Loucy (cell line): ENCODE measurements around the gene MPPE1.

Source experiments
- H2AFZ ChIP-seq: fragments of 200-600 bp; sonication (generic); 2 replicates; pipeline ENCODE4 v1.6.0; 2016; ENCODE audit warnings: antibody characterized with exemption, mild to moderate bottlenecking, low read length, moderate library complexity
- H3F3A ChIP-seq: fragments of 200-600 bp; 2 replicates; pipeline ENCODE4 v1.6.0; 2016; ENCODE audit warnings: antibody characterized with exemption, low read depth, mild to moderate bottlenecking
- H3K27me3 ChIP-seq: fragments of 200-600 bp; sonication (generic); 2 replicates; pipeline ENCODE4 v1.6.1; 2014; ENCODE audit warnings: low read length, mild to moderate bottlenecking; ENCODE audit not compliant: insufficient read depth, poor library complexity, severe bottlenecking
- H3K36me3 ChIP-seq: fragments of 200-600 bp; sonication (generic); 2 replicates; pipeline ENCODE4 v1.6.1; 2016; ENCODE audit warnings: low read length; ENCODE audit not compliant: insufficient read depth
- H3K4me1 ChIP-seq: fragments of 200-600 bp; sonication (generic); 2 replicates; pipeline ENCODE4 v1.5.1; 2014; ENCODE audit warnings: low read length, mild to moderate bottlenecking; ENCODE audit not compliant: insufficient read depth, poor library complexity, severe bottlenecking
- H3K4me2 ChIP-seq: fragments of 200-600 bp; sonication (generic); 2 replicates; pipeline ENCODE4 v1.6.0; 2014; ENCODE audit warnings: antibody characterized with exemption, low read length, low read depth, mild to moderate bottlenecking; ENCODE audit not compliant: poor library complexity, severe bottlenecking
- H3K4me3 ChIP-seq: fragments of 200-600 bp; sonication (generic); 2 replicates; pipeline ENCODE4 v1.5.1; 2014; ENCODE audit warnings: low read length, mild to moderate bottlenecking, mixed read lengths; ENCODE audit not compliant: poor library complexity, severe bottlenecking
- H3K79me2 ChIP-seq: fragments of 200-600 bp; sonication (generic); 2 replicates; pipeline ENCODE4 v1.6.1; 2014; ENCODE audit warnings: low read length; ENCODE audit not compliant: insufficient read depth
- H3K9ac ChIP-seq: fragments of 200-600 bp; sonication (generic); 2 replicates; pipeline ENCODE4 v1.6.0; 2014; ENCODE audit warnings: mild to moderate bottlenecking, low read depth, low read length, moderate library complexity; ENCODE audit not compliant: poor library complexity, severe bottlenecking
- H3K9me2 ChIP-seq: fragments of 200-600 bp; sonication (generic); replicated peaks from 2 replicates; pipeline ENCODE4 v1.6.1; 2016; ENCODE audit warnings: low read depth, low read length, mixed read lengths
- H3K9me3 ChIP-seq: fragments of 200-600 bp; sonication (generic); 2 replicates; pipeline ENCODE4 v1.6.1; 2014; ENCODE audit warnings: mild to moderate bottlenecking, antibody characterized with exemption, low read length, low read depth; ENCODE audit not compliant: insufficient read depth
- H4K20me1 ChIP-seq: fragments of 200-600 bp; sonication (generic); 2 replicates; pipeline ENCODE4 v1.6.0; 2014; ENCODE audit warnings: antibody characterized with exemption, low read length, mild to moderate bottlenecking; ENCODE audit not compliant: insufficient read depth, poor library complexity, severe bottlenecking
- EZH2phosphoT487 ChIP-seq: fragments of 200-600 bp; IDR thresholded peaks from 2 replicates; pipeline ENCODE4 v1.6.1; 2018; ENCODE audit warnings: antibody characterized with exemption, mild to moderate bottlenecking, moderate library complexity, borderline replicate concordance
- TF ChIP-seq, protein P1 (sequence below): fragments of 200-600 bp; sonication (generic); conservative IDR thresholded peaks from 2 replicates; pipeline ENCODE4 v1.5.1; 2014; ENCODE audit warnings: mild to moderate bottlenecking, antibody characterized with exemption, low read length

The MPPE1 gene

DNA sequence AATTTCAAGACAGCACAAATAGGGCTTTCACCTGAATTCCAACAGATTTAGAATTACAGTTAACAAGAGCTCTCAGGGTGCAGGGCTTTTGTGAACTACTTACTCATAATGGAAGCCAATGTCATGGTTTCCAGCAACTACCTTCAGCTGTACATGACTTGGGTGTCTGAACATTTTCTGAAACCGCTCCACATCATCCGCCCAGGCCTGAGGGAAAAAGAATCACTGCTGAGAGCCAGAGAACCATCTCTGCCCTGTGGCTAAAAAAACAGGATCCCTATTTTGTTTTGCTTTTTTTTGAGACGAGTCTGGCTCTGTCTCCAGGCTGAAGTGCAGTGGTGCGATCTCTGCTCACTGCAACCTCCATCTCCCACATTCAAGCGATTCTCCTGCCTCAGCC lies 18.8 kb downstream of the MPPE1 start:
- no peaks in the 10 kb centered on the region for H3K9me3 ChIP-seq
- no peaks in the 10 kb centered on the region for H4K20me1 ChIP-seq
- H3K4me1 ChIP-seq = no peaks in the 10 kb centered on the region
- H3K36me3 ChIP-seq = no peaks in the 10 kb centered on the region; the same call in 1 of the 2 replicates
- no peaks in the 10 kb centered on the region for H3K27me3 ChIP-seq
- no peaks in the 10 kb centered on the region for H3K79me2 ChIP-seq
- H3K9ac ChIP-seq = no peak overlapping the region
- no peaks in the 10 kb centered on the region for H3F3A ChIP-seq
- no peak overlapping the region for H2AFZ ChIP-seq
- TF ChIP-seq, protein P1, sequence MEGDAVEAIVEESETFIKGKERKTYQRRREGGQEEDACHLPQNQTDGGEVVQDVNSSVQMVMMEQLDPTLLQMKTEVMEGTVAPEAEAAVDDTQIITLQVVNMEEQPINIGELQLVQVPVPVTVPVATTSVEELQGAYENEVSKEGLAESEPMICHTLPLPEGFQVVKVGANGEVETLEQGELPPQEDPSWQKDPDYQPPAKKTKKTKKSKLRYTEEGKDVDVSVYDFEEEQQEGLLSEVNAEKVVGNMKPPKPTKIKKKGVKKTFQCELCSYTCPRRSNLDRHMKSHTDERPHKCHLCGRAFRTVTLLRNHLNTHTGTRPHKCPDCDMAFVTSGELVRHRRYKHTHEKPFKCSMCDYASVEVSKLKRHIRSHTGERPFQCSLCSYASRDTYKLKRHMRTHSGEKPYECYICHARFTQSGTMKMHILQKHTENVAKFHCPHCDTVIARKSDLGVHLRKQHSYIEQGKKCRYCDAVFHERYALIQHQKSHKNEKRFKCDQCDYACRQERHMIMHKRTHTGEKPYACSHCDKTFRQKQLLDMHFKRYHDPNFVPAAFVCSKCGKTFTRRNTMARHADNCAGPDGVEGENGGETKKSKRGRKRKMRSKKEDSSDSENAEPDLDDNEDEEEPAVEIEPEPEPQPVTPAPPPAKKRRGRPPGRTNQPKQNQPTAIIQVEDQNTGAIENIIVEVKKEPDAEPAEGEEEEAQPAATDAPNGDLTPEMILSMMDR = no peak
- no peak for TF ChIP-seq EZH2phosphoT487
- H3K4me2 ChIP-seq = no peak overlapping the region
- H3K9me2 ChIP-seq = no peaks in the 10 kb centered on the region
- H3K4me3 ChIP-seq = no peak overlapping the region

DNA sequence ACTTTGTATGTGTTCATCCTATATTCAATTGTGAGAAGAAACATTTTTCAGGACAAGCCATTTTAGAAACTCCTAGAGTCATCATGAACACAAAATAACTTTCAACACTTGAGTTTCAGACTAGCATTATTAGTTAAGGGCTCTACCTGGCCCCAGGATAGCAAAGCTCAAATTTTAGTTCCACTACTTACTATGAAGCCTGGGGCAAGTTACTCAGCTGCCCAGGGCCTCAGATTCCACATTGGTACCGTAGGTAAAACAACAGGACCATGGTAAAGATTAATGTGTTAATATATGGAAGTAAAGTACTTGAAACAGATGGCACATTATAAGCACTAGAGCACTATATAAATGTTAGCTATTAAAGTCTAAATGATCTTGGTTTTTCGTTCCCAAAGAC lies 19.4 kb downstream of the MPPE1 start:
- Histone ChIP-seq H3K9ac (no peak overlapping the region), H2AFZ (no peak overlapping the region), H3K4me2 (no peak overlapping the region), H3K79me2 (no peaks in the 10 kb centered on the region), H3K4me1 (no peaks in the 10 kb centered on the region), H3K4me3 (no peak overlapping the region), H3K36me3 (no peaks in the 10 kb centered on the region; the same call in 1 of the 2 replicates), H3F3A (no peaks in the 10 kb centered on the region), H3K9me2 (no peaks in the 10 kb centered on the region), H4K20me1 (no peaks in the 10 kb centered on the region), H3K9me3 (no peaks in the 10 kb centered on the region), H3K27me3 (no peaks in the 10 kb centered on the region)
- TF ChIP-seq, protein P1 = no peak
- TF ChIP-seq EZH2phosphoT487 = no peak

GRCh38 chr18:11887328-11888128 lies 20.6 kb downstream of the MPPE1 start:
- Histone ChIP-seq H3K4me1 (no peaks in the 10 kb centered on the region), H3K36me3 (no peaks in the 10 kb centered on the region; the same call in 1 of the 2 replicates), H2AFZ (no peak overlapping the region), H3K27me3 (no peaks in the 10 kb centered on the region), H3K9me3 (no peaks in the 10 kb centered on the region), H3F3A (no peaks in the 10 kb centered on the region), H3K9me2 (no peaks in the 10 kb centered on the region), H3K4me3 (no peak overlapping the region), H3K9ac (no peak overlapping the region), H3K4me2 (no peak overlapping the region), H3K79me2 (no peaks in the 10 kb centered on the region), H4K20me1 (no peaks in the 10 kb centered on the region)
- TF ChIP-seq, protein P1 = no peak
- no peak for TF ChIP-seq EZH2phosphoT487
